A204.1 (cell line): ENCODE results near the gene FOXE1.

Experiments
- FAIRE-seq: peaks from 2 replicates; lab custom pipeline; 2012; peaks lifted over from hg19 to GRCh38; lab: Jason Lieb, UNC

FOXE1 gene

GRCh38 chr9:97848480-97849237, 4.4 kb upstream of the FOXE1 start:
- no peak for FAIRE-seq

DNA sequence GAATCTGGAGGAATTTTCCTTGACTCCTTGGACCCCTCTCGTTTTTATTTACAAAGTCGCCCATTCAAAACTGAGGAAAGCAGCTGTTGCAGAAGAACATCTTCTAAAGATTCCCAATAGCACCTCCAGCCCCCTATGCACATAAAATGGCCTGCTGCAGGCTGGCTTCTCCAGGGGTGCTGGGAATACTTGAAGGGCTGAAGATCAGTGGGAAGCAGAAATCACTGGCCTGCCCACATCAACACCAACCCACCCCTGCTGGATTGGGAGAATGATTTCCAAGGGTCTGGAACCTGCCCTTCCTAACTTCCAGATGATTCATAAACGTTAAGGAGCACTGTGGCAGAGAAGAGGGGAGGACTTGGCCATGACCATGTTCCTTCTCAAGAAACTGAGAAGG, 3.0 kb upstream of the FOXE1 start:
- no peak for FAIRE-seq

DNA sequence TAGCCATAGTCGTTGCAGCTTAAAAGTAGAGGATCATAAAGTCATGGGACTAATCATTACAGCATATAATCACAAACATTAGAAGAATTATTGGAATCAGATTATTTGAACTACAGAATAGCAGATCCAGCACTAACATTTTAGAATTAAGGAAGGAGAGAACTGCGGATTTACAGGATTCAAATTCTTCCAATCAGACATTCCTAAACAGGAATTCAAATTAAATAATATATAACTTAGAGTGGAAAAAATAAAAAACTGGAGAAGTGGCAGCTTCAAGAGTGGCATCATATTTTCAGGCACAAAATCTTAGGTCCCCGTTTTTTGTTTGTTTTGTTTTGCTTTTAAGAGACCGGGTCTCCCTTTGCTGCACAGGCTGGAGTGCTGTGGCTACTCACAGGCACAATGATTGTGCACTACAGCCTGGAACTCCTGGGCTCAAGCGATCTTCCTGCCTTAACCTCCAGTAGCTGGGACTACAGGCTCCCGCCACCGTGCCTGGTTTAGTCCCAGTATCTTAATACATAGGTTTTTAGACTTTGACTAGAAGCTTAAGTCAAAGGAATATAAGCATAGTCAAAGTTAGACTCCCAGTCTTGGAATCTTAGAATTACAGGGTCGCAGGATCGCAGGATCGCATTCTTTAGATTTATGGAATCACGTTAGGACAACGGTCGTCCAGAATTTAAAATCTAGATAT, 2.1 kb upstream of the FOXE1 start:
- no peak for FAIRE-seq

DNA sequence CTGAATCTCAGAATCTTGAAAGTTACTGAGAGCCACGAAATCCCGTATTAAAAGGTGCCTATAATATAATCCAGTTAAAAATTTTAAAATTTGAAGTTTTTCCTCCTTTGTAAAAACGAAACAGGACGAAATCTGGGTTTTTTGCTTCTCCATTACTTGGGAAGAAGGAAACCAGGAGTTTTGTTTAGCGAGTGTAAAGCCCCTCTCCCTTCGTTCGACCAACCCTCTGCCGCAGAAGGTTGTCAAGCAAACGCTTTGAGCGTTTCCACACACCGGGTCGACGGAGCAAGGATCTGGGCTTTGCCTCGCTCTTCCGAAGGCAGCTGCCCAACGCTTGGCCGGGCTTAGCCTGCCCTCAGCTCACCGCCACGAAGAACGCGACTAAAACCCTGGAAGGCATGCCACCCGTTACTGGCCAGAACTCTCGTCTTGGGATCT, 1.6 kb upstream of the FOXE1 start:
- FAIRE-seq = no peak

GRCh38 chr9:97852001-97852398, 1.0 kb upstream of the FOXE1 start:
- FAIRE-seq = no peak

DNA sequence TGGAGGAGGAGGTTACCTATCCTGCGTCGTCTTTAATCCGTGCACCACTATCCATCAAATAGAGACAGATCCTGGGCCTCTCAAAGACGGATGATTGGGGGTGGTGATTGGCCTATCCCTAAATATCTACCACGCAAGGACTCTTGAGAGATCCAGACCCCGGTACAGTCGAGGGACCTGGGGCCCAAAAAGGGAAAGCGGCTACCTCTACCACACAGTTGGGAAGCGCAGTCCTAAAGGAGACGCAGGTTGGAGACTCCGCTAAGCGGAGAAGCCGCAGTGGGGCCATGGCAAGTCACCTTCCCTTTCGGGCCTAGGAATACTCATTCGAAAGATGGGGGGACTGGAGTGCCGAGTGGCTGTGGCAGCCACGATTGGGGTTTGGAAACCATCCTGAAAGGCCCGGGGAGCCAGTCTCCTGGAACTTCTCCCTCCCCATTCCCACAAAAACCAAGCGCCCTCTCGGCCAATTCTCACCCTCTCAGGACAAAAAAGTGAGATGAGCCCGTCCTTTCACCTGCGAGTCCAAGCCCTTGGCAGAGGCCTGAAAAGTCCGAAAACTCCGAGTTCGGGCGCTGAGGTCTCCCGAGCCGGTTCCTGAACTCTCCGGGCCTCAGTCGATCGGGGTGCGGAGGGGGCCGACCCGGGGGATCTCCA, 499 bp upstream of the FOXE1 start:
- FAIRE-seq = no peak

GRCh38 chr9:97853844-97854695, 1.0 kb downstream of the FOXE1 start:
- FAIRE-seq = no peak

- no peak for FAIRE-seq
Measured at GRCh38 chr9:97854696-97855485, 1.9 kb downstream of the FOXE1 start.

- no peak for FAIRE-seq
Measured at GRCh38 chr9:97855486-97855875, 2.5 kb downstream of the FOXE1 start.

DNA sequence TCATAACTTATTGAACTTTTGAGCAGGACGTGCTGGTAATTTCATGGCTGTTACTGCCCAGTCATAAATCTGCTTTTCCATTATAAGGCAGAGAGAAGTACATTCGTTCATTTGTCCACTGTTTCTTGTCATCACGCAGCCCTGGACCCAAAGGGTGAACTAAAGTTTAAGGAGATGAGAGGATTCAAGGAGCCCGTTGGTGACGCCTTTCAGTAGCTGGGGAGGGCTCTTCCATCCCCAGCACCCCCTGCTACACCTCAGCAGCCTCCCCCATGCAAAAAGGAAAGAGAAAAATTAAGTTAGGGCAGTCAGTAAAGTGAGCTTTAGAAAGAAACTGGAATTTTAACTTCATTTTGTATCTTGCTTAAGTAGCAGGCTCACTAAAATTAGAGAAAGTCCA, 2.9 kb downstream of the FOXE1 start:
- no peak for FAIRE-seq

DNA sequence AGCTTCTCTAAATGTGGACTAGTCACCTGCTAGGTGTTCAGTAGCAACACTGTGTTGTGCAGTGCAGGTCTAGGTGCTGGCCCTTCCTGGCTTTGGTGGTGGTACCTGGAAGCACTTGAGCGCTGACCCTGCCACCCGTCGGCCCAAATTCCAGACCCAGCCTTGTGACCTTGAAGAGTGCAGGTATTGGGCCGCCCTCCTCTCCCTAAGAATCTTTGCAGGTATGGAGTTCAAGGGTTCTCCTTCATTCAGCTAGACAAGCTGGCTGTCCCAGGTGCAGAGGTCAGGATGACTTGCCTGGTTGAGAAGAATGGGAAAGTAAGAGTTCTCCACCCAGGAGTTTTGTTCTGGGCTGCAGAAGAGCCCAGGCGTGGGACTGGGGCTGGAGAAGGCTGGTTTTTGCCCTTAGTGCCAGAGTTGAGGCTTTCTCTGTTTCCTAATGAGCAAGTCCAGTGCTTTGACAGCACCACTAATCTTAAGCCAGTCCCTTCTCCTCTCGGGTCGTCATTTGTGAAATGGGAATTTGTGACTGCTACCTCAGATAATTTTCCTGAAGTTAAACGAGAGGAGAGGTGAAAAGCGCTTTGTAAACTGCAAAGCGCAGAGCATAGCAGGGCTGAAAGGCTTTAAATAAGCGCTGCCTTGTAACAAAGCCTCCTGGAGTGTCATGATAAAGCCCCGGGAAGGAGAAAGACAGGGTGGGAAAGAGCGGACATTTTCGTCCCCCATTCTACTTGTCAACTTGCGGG, 4.0 kb downstream of the FOXE1 start:
- FAIRE-seq = no peak

DNA sequence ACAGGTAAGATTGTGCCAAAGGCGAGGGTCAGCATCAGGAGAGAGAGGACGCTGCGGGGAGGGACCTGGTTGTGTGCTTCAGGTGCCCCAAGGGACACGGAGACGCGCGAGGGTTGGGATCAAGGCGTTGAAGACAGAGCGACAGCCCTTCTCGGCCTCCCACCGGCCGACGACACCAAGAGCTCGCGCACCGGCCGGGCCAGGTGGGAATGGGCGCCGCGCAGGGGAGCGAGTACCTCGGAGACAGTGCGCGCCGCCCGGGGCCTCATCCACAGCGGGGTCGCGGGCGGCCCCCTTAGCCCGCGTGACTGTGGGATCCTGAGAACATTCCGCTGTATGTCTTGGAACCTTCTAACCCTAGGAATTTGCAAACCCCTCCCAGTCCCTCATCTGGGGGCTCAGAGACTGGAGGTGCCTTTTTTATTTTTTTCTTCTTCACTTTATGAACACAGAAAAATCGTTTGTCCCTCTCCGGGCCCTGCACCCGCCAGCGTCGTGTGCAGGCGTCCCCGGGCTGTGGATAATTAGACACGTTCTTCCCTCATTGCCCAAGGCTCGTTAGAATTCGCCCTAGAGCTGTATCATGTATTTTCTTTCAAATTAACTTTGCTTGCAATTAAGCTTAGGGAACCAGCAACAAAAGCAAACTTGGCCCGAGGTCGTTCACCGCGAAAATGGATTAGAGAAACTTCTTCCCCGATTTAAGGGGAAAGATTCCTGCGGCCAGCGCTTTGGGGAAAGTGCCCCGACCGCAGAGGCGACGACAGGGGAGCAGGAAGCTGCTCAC, 4.8 kb downstream of the FOXE1 start:
- FAIRE-seq = no peak

DNA sequence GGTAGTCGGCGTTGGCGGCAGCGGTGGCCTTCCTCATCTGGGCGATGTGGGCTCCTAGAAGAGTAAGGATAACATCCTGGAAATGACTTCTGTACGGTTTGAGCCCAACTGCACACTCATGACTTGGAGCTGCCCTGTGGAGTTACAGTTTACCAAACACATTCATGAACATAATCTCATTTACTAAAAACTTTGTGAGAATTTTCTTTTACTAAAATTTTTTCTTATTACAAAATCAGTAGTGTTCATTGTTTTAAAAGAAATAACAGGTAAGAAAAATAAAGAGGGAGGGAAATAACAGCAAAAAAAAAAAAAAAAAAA, 5.3 kb downstream of the FOXE1 start:
- no peak for FAIRE-seq

GRCh38 chr9:97858826-97859225, 5.8 kb downstream of the FOXE1 start:
- FAIRE-seq = no peak

DNA sequence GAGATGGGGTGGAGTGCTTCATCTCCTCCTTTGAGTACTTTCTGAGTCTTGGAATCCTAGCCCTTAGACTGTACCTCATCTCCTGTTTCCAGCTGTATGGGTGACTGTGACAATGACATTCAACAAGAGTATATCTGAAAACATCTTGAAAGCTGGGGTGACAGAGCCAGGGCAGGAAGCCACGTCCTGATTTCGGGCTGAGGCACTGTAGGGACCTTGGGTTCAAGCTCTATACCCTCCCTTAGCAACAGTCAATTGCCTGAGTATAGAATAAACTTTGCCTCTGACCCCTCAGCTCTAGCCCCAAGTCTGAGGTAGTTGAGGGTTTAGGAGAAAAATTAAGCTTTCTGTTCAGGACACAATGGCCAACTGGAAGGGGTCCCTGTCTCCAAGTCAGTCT, 6.3 kb downstream of the FOXE1 start:
- FAIRE-seq = no peak

DNA sequence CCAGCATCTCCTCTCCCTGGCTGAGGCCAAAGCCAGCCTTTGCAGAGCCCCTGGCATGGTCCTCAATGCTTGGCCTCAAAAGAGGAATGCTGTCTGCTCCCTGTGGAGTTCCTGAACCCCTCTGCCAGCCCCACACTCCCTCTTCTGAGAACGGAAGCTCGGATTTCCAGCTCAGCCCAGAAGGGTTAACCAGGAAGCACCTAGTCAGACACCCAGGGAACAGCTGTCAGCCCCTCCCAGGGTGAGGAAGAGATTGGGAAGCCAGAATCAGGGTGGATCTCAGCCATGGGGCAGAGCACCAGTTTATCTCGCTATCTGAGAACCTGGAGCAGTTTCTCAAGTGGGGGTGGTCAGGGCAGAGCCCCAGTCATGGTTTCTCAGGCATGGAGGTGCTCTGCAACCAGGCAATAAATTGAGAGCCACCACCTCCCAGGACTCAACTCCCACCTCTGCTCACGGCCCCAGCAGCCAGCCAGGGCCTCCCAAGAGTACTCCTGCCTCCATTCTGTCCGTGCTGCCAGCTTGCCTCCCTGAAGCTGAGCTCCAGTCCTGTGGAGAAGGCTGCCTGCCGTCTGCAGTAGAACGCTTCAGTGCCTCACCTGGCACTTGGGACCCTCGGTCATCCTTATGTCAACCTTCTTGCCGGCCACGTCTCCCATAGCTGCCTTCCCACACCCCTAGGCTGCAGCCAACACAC, 7.6 kb downstream of the FOXE1 start:
- no peak for FAIRE-seq

GRCh38 chr9:97861148-97861475, 8.1 kb downstream of the FOXE1 start:
- FAIRE-seq = no peak

GRCh38 chr9:97863314-97863713, 10.3 kb downstream of the FOXE1 start:
- no peak for FAIRE-seq

- no peak for FAIRE-seq
Measured at GRCh38 chr9:97864396-97864795, 11.4 kb downstream of the FOXE1 start.

DNA sequence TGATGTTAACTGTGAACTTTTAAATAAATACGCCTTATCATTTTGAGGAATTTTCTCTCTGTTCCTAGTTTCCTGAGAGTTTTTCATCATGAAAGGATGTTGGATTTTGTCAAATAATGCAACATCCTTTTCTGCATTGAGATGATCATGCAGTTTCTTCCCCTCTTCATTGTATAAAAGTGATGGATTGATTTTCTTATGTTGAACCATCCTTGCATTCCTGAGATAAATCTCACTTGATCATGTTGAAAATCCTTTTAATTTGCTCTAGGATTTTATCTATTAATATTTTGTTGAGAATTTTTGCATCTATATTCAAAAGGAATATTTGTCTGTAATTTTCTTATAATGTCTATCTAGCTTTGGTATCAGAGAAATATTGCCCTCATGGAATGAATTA, 13.3 kb downstream of the FOXE1 start:
- FAIRE-seq = no peak
